Activated B cell treated with CpG ODN at 0.5 μM for 24 hours (primary cell): ENCODE data around the gene UQCRC1. TPM values are rescaled to one million over a fixed set of nuclear protein-coding genes. Genes with fewer than 3 reads are reported as not detected.

Source experiments
- ATAC-seq: fragments of 200-7000 bp; cut with Tn5 transposase; one replicate; pipeline ENCODE4 v1.10.0; 2021; ENCODE audit warnings: low read depth, mild to moderate bottlenecking, moderate library complexity
- CTCF ChIA-PET: fragments of 350-600 bp; sonication (Branson Sonifier 250); formaldehyde crosslinking; loops from one replicate; lab custom pipeline; 2021; ENCODE audit warnings: antibody characterized with exemption; lab: Charles Lee
- POLR2A ChIA-PET: fragments of 350-600 bp; sonication (Branson Sonifier 250); formaldehyde crosslinking; loops from one replicate; lab custom pipeline; 2021; ENCODE audit warnings: antibody characterized with exemption; lab: Charles Lee
- DNase-seq: peaks from one replicate; pipeline ENCODE4 v3.0.0; 2022
- H3K27ac Mint-ChIP-seq: one replicate; pipeline ENCODE4 v1.8.0; 2020; ENCODE audit warnings: mixed read lengths
- H3K27me3 Mint-ChIP-seq: one replicate; pipeline ENCODE4 v1.8.0; 2021; ENCODE audit warnings: mixed read lengths
- H3K36me3 Mint-ChIP-seq: one replicate; pipeline ENCODE4 v1.8.0; 2021; ENCODE audit warnings: low read depth, mixed read lengths
- H3K4me1 Mint-ChIP-seq: one replicate; pipeline ENCODE4 v1.8.0; 2021; ENCODE audit warnings: mixed read lengths
- H3K4me3 Mint-ChIP-seq: one replicate; pipeline ENCODE4 v1.8.0; 2020; ENCODE audit warnings: mild to moderate bottlenecking, mixed read lengths
- H3K9me3 Mint-ChIP-seq: one replicate; pipeline ENCODE4 v1.8.0; 2020; ENCODE audit warnings: mixed read lengths
- intact Hi-C: fragments of 100-400 bp; cut with micrococcal nuclease; formaldehyde crosslinking; loops from one replicate; pipeline ENCODE4 v1.15.1; 2024
- total RNA-seq: library from RNA; stranded (reverse); gene quantifications from 2 replicates; pipeline ENCODE4 v1.2.3, GENCODE V29; 2022
- TF ChIP-seq, protein P1 (sequence below): fragments of 200-600 bp; IDR thresholded peaks from one replicate; pipeline ENCODE4 v1.8.0; 2022; ENCODE audit warnings: antibody characterized with exemption, mild to moderate bottlenecking

UQCRC1 gene
- total RNA-seq, 1 donor from 2014 or later, result 117 TPM

DNA sequence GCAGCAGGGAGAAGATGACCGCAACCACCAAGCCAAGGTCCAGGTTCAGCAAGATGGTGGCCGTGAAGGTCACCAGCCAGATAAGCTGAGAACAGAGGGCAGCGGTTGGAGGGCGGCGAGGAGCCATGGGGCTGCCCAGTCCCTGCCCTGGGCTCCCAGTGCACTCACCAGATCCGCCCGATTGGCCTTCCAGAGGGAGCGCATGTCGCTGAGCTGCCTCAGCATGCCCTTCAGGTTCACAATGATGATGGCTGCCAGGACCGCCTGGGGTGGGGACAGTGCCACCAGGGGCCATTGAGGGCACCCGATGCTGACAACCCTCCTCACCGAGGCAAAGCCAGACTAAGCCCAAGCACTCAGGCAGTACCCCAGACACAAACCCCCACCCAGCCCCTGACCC lies 20.4 kb upstream of the UQCRC1 start:
- TF ChIP-seq, protein P1, sequence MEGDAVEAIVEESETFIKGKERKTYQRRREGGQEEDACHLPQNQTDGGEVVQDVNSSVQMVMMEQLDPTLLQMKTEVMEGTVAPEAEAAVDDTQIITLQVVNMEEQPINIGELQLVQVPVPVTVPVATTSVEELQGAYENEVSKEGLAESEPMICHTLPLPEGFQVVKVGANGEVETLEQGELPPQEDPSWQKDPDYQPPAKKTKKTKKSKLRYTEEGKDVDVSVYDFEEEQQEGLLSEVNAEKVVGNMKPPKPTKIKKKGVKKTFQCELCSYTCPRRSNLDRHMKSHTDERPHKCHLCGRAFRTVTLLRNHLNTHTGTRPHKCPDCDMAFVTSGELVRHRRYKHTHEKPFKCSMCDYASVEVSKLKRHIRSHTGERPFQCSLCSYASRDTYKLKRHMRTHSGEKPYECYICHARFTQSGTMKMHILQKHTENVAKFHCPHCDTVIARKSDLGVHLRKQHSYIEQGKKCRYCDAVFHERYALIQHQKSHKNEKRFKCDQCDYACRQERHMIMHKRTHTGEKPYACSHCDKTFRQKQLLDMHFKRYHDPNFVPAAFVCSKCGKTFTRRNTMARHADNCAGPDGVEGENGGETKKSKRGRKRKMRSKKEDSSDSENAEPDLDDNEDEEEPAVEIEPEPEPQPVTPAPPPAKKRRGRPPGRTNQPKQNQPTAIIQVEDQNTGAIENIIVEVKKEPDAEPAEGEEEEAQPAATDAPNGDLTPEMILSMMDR, result no peak
- ChIA-PET CTCF (no interaction called here), POLR2A (no interaction called here)
- no peaks in the 10 kb centered on the region for H3K9me3 Mint-ChIP-seq
- no peak for DNase-seq
- H3K36me3 Mint-ChIP-seq, result peaks cover 10% of the 10 kb centered on the region
- H3K4me3 Mint-ChIP-seq, result no peak overlapping the region
- no peaks in the 10 kb centered on the region for H3K27me3 Mint-ChIP-seq
- intact Hi-C loops, result no loop called here
- ATAC-seq, result no peak
- H3K27ac Mint-ChIP-seq, result no peak overlapping the region
- H3K4me1 Mint-ChIP-seq, result peaks cover 6% of the 10 kb centered on the region

DNA sequence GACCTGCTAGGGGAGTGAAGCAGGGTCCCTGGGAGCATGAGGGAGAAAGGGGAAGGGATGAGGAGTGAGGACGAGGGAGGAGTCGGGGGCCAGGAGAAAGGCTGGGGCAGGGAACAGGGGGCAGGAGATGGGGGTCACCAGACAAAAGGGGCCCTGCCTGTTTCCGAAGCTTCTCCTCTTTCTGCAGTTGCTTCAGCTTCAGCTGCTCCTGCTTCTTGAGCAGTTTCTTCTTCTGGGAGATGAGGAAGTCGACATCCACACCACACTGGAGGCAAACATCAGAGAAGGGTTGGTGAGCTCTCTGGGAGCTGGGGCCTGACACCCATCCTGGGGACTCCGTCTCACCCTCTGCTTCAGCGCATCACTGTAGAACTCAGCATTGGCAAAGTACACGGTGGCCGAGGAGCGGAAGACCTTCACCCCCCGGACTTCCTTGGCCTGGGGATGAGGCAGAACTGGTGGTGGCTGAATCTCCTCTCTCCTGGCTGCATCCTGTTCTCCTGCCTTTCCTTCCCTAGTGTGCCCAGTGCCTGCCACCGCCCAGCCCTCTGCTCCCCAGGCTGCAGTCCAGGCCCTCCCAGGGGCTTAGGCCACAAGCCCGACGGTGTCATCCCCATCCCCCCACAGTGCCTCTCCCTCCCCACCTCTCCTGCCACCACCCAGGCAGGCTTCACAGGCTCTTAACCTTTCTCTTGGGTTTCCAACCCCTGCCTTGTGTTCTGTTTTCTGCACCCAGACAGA lies 19.0 kb upstream of the UQCRC1 start:
- ChIA-PET POLR2A (interaction anchor here (0.7 kb wide), 1 partner anchor 346 kb away, joined by 5 read pairs; no protein-coding TSS in a partner anchor), CTCF (no interaction called here)
- Mint-ChIP-seq H3K27ac (no peak overlapping the region), H3K36me3 (peaks cover 11% of the 10 kb centered on the region), H3K4me1 (no peaks in the 10 kb centered on the region), H3K9me3 (no peaks in the 10 kb centered on the region), H3K27me3 (no peaks in the 10 kb centered on the region), H3K4me3 (no peak overlapping the region)
- TF ChIP-seq, protein P1, result no peak
- ATAC-seq, result no peak
- intact Hi-C loops, result no loop called here
- no peak for DNase-seq

- TF ChIP-seq, protein P1, result no peak
- H3K27me3 Mint-ChIP-seq, result no peaks in the 10 kb centered on the region
- no peaks in the 10 kb centered on the region for H3K9me3 Mint-ChIP-seq
- H3K27ac Mint-ChIP-seq, result no peak overlapping the region
- ChIA-PET CTCF (no interaction called here), POLR2A (no interaction called here)
- intact Hi-C loops, result no loop called here
- DNase-seq (no peak), ATAC-seq (no peak)
- H3K36me3 Mint-ChIP-seq, result peaks cover 9% of the 10 kb centered on the region
- H3K4me3 Mint-ChIP-seq, result no peak overlapping the region
- no peaks in the 10 kb centered on the region for H3K4me1 Mint-ChIP-seq
Measured at GRCh38 chr3:48625600-48625999, 16.2 kb upstream of the UQCRC1 start.

- Mint-ChIP-seq H3K27ac (no peak overlapping the region), H3K4me1 (no peaks in the 10 kb centered on the region), H3K36me3 (peaks cover 9% of the 10 kb centered on the region), H3K27me3 (no peaks in the 10 kb centered on the region), H3K9me3 (no peaks in the 10 kb centered on the region), H3K4me3 (no peak overlapping the region)
- ATAC-seq, result no peak
- DNase-seq, result no peak
- POLR2A ChIA-PET, result no interaction called here
- TF ChIP-seq, protein P1, result no peak
- intact Hi-C loops, result no loop called here
- CTCF ChIA-PET, result no interaction called here
Measured at GRCh38 chr3:48624767-48625166, 15.3 kb upstream of the UQCRC1 start.

DNA sequence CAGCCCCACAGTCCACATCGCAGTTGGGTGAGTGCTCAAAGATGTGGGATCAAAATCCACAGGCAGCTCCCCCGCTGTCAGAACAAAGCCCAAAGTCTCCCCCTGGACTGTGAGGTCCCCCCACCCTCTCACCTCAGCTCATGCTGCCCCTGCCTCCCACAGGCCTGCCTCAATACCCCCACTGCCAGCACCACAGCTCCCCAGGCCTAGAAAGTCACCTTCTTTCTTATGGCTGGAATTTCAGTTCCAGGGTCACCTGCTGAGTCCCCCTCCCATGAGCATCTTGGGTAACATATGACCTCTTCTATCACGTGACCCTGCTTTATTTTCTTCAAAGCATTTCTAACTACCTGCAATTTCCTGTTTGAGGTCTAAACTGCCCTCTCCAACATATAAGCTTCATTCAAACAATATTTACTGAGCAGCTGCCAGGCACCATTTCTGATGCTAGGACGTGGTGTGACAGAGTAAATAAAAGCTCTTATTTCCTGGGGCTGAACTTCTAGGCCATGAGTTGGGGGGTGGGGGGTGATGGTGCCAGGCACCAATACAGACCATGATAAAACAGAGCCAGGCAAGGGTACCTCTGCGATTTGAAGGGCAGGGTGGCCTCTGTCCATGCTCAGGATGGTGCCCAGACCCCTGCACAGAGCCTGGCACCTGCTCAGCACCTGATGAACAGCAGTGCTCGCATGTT lies 14.6 kb upstream of the UQCRC1 start:
- no peak overlapping the region for H3K4me3 Mint-ChIP-seq
- no peaks in the 10 kb centered on the region for H3K27me3 Mint-ChIP-seq
- DNase-seq (no peak), ATAC-seq (no peak)
- H3K27ac Mint-ChIP-seq, result no peak overlapping the region
- TF ChIP-seq, protein P1, result no peak
- no peaks in the 10 kb centered on the region for H3K4me1 Mint-ChIP-seq
- POLR2A ChIA-PET, result interaction anchor here (0.6 kb wide), 1 partner anchor 152 kb away, joined by 7 read pairs; no protein-coding TSS in a partner anchor
- no peaks in the 10 kb centered on the region for H3K9me3 Mint-ChIP-seq
- CTCF ChIA-PET, result no interaction called here
- H3K36me3 Mint-ChIP-seq, result peaks cover 9% of the 10 kb centered on the region
- intact Hi-C loops, result no loop called here
